C4-2B (cell line): ENCODE measurements around the gene SNTG2.
A peak's percentile ranks its signal among the peaks of the same experiment; 100 is the strongest.

Source experiments
- H3K27ac ChIP-seq: fragments of 450-650 bp; 2 replicates; pipeline ENCODE4 v1.5.1; 2017
- CTCF ChIP-seq: fragments of 450-650 bp; conservative IDR thresholded peaks from 2 replicates; pipeline ENCODE4 v1.5.1; 2017; ENCODE audit warnings: mild to moderate bottlenecking
- ZFX ChIP-seq: fragments of 450-650 bp; IDR thresholded peaks from 2 replicates; pipeline ENCODE4 v1.6.1; 2017

The SNTG2 gene

GRCh38 chr2:945104-945503 lies 5.5 kb upstream of the SNTG2 start:
- no peak overlapping the region for H3K27ac ChIP-seq
- TF ChIP-seq CTCF = no peak
- no peak for TF ChIP-seq ZFX

GRCh38 chr2:946073-946948 lies 4.3 kb upstream of the SNTG2 start:
- H3K27ac ChIP-seq = no peak overlapping the region
- TF ChIP-seq CTCF = no peak
- TF ChIP-seq ZFX = no peak

GRCh38 chr2:949384-950079 lies 1.1 kb upstream of the SNTG2 start:
- peak overlapping the region; percentile 49 for H3K27ac ChIP-seq
- TF ChIP-seq CTCF = no peak
- TF ChIP-seq ZFX = no peak

GRCh38 chr2:951224-952006 lies 766 bp downstream of the SNTG2 start:
- H3K27ac ChIP-seq = no peak overlapping the region; the same call in 1 of the 2 replicates
- TF ChIP-seq ZFX = no peak
- TF ChIP-seq CTCF = no peak

- TF ChIP-seq CTCF (no peak), ZFX (no peak)
These were observed 2.8 kb downstream of the SNTG2 start for GRCh38 chr2:953408-953807.

GRCh38 chr2:953975-954686 lies 3.5 kb downstream of the SNTG2 start:
- TF ChIP-seq CTCF (peak; percentile 48), ZFX (no peak)
- no peak overlapping the region for H3K27ac ChIP-seq

More at GRCh38 chr2:953408-953807, 2.8 kb downstream of the SNTG2 start:
- H3K27ac ChIP-seq = no peak overlapping the region
